NCI-H82 treated with DMSO at 0.1 percent for 48 hours (cell line): ENCODE data around the gene SMAD4.
"Not testable (repeated sequence)": the region's sequence is repeated elsewhere in the genome, so short reads cannot be mapped to it uniquely, and the experiment has no call there.

ENCODE experiments used
- DNase-seq: peaks from one replicate; lab custom pipeline; 2025; ENCODE audit not compliant: unreplicated experiment; lab: John Stamatoyannopoulos, UW

The SMAD4 gene

GRCh38 chr18:51029694-51030536, at the start of gene SMAD4:
SMAD4 (plus strand) TSS chr18:51030213; CDS start chr18:51047047, 16,834 bp downstream.
- peak; percentile 82 for DNase-seq

- DNase-seq = no peak
Measured at GRCh38 chr18:50981381-50981780, 48.6 kb upstream of the SMAD4 start.

GRCh38 chr18:50982086-50982801, 47.8 kb upstream of the SMAD4 start:
- DNase-seq = no peak

- no peak for DNase-seq
Measured at GRCh38 chr18:50982802-50983179, 47.2 kb upstream of the SMAD4 start.

GRCh38 chr18:50986360-50987087, 43.5 kb upstream of the SMAD4 start:
- DNase-seq = no peak

GRCh38 chr18:50987261-50987660, 42.8 kb upstream of the SMAD4 start:
- DNase-seq = no peak

GRCh38 chr18:50989711-50990110, 40.3 kb upstream of the SMAD4 start:
- DNase-seq = no peak

- DNase-seq = no peak
Measured at GRCh38 chr18:50992351-50992762, 37.7 kb upstream of the SMAD4 start.

GRCh38 chr18:50994031-50994430, 36.0 kb upstream of the SMAD4 start:
- no peak for DNase-seq

GRCh38 chr18:51003174-51003573, 26.8 kb upstream of the SMAD4 start:
- DNase-seq = not testable (repeated sequence)

- no peak for DNase-seq
Measured at GRCh38 chr18:51006061-51006818, 23.8 kb upstream of the SMAD4 start.

- DNase-seq = no peak
Measured at GRCh38 chr18:51006948-51007789, 22.8 kb upstream of the SMAD4 start.

- DNase-seq = no peak
Measured at GRCh38 chr18:51007790-51008139, 22.2 kb upstream of the SMAD4 start.

- peak; percentile 52 for DNase-seq
Measured at GRCh38 chr18:51009072-51009471, 20.9 kb upstream of the SMAD4 start.

GRCh38 chr18:51010218-51010617, 19.8 kb upstream of the SMAD4 start:
- DNase-seq = no peak

- no peak for DNase-seq
Measured at GRCh38 chr18:51011709-51012108, 18.3 kb upstream of the SMAD4 start.

- no peak for DNase-seq
Measured at GRCh38 chr18:51012441-51012840, 17.6 kb upstream of the SMAD4 start.

- no peak for DNase-seq
Measured at GRCh38 chr18:51013259-51013658, 16.8 kb upstream of the SMAD4 start.

GRCh38 chr18:51017140-51017879, 12.7 kb upstream of the SMAD4 start:
- no peak for DNase-seq
